HG03342 (cell line): ENCODE measurements around the gene TSPO.

Experiments used
- ATAC-seq: cut with Tn5 transposase; IDR thresholded peaks from one replicate; pipeline ENCODE4 v1.9.1; 2021; ENCODE audit warnings: mild to moderate bottlenecking, moderate library complexity; ENCODE audit not compliant: unreplicated experiment

Gene TSPO

DNA sequence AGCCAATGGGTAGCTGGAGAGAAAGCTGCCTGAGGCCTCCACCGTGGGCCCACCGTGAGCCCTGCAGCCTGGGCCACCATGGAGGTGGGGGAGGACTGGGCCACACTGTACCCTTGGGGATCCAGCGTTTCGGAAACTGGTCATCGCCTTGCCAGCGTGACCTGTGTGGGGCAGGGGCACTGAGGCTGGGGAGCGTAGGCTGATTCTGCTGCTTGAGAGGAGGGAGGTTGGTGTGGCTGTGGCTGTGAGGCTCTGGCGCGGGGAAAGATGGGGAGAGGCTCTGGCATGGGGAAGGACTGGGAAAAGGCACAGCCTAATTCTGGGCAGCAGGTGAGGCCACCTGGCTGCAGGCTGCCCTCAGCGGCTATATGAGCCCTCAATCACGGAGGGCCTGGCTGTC lies 48.2 kb downstream of the TSPO start:
- no peak for ATAC-seq

DNA sequence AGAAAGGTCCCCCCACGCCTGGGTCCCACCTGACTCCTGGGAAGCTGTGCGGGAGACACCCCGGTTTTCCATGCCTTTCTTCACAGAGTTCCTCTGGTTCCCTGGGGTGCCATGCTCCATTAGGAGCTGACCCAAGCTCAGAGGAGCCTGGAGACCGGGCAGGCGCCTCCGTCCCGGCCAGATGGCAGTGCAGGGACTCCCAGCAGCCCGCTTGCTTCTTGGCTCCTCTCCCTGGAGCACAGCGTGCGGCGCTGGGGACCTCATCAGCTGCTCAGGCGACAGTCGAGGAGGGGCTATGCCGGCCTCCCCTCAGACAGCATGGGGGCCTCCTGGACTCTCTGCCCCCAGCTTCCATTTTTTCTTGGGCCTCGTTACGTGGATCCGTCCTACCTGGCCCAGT lies 48.7 kb downstream of the TSPO start:
- ATAC-seq: no peak

DNA sequence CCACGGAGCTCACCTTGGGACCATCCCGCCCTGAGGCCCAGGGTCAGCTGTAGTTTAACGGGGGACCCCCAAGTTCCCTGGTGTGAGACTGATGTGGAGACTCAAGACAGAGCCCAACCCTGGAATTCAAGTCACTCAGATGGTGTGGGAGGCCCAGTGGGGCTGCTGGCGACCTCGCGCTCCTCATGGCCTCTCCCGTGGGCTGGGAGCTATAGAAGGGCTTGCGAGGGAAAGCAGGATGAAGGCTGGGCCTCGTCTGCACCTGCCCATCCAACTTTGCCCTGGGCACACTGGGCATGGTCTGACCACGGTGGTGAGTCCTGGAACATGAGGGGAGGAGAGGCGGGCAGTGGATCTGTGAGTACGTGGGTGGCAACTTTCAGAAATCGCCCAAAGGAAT lies 49.2 kb downstream of the TSPO start:
- ATAC-seq: no peak

DNA sequence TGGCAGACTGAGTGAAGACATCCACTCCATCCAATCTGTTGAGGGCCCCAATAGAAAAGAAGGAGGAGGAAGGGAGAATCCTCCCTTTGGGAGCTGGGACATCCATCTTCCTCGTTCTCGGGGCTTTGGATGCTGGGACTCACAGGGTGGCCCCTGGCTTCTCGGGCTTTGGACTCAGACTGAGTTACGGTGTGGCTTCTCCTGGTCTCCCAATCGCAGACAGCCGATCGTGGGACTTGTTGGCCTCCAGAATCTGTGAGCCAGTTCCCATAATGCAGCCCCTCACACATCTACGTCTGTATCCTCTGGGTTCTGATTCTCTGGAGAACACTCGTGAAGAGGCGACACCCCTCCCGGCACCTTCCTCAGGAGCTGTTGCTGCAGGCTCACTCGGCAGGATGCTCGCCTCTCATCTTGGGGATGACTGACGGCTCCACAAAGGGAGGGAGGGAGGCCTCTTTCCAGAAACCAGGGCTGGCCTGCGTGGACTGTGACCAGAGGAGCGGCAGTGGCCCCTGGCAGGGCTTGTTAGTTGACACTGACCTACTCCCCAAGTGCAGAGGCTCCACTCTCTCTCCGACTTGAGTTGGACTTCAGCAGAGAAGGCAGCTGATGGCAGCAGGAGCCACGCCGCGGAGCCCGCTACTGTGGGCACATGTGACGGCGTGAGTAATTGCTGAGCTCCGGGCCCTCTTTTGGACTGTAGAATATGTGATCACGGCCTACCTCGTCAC lies 50.3 kb downstream of the TSPO start:
- ATAC-seq: no peak

DNA sequence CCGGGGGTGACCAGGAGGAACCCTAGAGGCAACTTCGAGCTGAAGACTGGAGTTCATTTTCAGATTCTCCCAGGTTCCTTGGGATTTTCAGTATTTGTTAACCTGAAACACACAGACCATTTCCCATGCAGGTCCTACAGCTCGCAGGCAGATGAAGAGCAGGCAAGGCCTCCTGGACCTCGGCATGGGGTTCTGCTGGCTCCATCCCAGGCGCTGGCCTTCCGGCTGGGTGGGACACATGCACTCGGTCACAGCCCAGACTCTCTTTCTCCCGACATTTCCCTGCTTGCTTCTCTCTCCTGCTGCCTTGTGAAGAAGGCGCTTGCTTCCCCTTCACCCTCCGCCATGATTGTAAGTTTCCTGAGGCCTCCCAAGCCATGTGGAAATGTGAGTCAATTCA lies 51.0 kb downstream of the TSPO start:
- no peak for ATAC-seq

DNA sequence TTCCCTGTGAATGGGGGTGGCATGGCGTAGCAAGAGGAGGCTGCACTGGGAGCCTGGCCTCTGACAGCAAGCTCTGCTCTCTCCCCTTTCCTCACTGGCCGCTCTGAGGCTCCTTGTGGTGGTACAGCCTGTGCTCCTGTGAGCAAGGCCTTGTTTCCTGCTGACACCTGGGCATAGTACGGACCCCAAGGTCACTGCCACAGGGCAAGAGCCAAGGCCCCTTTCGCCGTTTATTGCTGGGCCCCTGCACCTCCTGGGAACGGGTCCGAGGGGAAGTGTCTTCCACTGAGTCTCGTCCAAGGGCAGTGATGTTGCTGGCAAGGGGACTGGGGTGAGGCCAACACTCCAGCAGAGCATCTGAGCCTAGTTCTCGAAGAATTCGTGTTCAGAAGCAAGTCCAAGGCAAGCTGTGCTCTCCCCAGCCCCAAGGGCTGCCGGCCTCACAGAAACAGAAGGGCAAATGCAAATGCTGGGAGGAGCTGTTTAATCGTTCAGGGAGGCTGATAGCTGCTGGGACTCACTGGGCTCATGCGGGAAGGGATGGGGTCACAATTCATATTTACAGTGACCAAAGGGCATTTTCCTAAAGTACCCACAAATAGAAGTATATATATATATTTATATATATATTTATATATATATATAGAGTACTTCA lies 51.5 kb downstream of the TSPO start:
- ATAC-seq: no peak

DNA sequence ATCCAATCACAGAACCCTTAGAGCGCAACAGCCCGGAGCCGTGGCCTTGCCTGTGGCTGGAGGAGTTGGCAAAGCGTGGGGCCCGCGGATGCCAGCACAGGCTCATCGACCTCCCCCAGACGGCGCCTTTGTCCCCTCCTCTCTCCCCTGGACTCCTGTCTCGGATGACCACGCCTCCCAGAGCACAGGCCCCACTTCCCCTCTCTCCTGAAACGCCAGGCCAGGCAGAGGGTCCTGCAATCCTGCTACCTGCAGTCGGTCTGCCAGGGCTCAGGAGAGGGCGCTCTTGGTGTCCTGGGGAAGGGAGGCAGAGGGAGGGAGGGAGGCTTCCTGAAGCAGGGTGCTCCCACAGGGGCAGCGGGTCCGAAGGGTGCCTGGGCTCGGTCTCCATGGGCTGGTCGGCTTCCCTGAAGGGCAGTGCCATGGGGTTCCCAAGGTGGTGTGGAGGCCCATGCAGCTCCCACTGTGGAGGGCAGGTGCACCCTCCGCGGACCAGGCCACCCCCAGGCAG lies 52.2 kb downstream of the TSPO start:
- ATAC-seq: no peak

DNA sequence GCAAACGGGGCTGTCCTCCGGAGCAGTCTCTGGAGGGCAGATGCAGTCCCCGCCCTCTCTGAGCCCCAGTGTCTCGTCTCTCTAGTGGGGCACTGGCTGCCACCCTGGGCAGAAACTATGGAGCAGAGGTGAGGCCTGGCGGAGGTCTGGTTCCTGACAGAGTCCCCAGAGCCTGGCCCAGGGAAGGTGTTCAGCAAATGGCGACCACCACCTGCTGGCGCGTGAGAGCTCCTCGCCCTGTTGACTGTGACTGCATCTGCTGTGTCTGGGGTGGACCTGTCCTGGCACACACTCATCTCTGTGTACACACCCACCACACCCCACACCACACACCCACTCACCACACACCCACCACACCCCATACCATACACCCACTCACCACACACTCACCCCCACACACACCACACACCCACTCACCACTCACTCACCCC lies 53.9 kb downstream of the TSPO start:
- ATAC-seq: no peak

DNA sequence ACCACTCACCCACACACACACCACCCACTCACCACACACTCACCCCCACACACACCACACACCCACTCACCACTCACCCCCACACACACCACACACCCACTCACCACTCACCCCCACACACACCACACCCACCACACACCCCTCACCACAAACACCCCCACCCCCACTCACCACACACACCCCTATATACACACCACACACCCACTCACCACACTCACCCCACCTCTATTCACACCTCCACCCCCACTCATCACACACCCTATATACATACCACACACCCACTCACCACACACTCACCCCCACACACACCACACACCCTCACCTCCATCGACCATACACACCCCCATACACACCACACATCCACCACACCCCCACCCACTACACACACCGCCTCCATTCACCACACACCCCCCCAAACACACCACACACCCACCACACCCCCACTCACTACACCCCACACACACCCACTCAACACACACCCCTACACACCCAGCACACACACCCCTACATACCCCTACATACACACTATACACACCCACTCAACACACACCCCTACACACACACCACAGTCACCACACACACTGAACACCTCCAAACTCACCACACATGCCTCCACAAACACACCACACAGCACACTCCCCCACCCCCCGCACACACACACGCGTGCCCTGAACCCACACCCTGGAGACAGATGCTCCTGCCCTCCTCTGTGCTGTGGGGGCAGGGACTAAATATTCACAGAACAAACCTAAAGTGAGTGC lies 54.6 kb downstream of the TSPO start:
- no peak for ATAC-seq

DNA sequence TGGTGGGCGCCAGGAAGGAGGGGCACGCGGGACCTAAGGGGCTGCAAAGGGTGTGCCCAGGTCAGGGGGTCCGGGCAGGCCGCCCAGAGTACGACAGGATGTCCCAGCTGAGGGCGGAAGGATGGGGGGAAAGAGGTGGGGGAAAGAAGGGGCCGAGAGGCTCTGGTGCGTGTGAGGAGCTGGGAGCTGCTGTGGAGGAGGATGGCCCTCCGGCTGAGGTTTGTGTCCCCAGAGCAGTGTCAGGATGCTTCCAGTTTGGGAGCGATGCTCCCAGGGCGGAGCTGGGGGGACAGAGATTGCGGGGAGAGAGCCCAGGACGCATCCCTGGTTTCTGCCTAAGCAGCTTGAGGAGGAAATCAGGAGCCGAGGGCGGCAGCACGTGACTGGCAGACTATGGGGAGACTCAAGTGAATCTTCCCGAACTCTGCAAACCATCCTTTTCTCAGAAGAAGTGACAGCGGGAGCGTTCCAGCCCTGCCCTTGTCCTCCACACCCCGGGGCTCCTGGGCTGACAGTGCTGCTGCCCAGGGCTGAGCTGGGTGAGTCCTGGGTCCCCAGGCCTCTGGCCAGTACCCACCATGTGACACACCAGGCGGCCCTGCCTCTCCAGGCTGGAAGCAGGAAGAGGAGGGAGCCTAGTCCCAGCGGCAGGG lies 55.3 kb downstream of the TSPO start:
- no peak for ATAC-seq

DNA sequence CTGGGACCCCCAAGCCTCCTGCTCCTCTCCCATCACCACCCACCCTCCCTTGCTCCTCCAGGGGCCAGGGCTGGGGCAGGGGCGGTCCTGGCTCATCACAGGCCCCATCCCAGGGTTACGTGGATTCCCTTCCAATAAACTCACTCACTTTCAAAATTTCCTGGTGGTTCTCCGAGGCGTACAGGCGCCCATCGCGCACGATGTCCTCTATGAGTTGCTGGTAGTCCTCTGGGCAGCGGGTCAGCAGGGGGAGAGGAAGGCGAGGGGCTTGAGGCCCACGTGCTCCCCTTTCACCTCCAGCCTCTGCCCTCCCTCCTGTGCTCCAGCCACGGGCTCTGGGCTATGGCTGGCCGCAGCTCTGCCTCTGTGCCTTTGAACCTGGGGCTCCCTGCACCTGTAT lies 56.0 kb downstream of the TSPO start:
- no peak for ATAC-seq

DNA sequence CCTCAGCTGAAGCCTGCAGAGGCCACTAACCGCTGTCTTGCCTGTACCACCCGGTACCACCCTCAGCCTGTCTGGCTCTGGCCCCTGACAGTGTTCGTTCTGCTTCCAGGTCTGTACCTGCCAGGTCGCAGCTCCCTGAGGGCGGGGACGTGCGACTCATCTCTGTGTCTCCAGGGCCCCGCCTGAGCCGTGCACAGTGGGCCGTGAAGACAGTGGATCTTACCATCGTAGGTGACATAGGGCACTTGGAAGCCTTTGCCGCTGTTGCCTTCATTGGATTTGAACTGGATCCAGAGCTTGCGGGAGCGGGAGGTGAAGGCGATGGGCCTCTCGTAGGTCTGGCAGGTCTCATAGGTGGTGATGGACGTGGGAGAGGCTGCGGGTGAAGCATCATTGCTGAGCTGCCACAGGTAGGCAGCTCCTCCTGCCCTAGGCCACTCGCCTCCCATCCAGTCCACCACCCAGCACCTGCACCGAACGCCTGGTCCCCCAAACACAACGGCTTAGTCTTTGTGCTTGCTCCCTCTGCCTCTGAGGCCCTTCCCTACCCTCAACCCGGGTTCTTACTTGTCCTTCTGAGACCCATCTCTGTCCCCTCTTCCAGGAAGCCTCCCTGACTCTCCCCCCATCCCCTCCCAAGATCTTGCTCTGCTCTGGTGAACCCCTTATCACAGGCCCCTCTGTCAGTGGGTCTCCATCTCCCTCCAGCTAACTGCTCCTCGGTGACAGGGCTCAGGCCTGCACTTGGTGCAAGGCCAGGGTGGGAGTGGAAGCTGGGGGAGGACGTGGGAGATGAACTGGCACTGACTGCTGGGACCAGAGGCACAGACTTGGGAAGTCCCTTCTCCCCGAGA lies 56.7 kb downstream of the TSPO start:
- ATAC-seq: no peak

DNA sequence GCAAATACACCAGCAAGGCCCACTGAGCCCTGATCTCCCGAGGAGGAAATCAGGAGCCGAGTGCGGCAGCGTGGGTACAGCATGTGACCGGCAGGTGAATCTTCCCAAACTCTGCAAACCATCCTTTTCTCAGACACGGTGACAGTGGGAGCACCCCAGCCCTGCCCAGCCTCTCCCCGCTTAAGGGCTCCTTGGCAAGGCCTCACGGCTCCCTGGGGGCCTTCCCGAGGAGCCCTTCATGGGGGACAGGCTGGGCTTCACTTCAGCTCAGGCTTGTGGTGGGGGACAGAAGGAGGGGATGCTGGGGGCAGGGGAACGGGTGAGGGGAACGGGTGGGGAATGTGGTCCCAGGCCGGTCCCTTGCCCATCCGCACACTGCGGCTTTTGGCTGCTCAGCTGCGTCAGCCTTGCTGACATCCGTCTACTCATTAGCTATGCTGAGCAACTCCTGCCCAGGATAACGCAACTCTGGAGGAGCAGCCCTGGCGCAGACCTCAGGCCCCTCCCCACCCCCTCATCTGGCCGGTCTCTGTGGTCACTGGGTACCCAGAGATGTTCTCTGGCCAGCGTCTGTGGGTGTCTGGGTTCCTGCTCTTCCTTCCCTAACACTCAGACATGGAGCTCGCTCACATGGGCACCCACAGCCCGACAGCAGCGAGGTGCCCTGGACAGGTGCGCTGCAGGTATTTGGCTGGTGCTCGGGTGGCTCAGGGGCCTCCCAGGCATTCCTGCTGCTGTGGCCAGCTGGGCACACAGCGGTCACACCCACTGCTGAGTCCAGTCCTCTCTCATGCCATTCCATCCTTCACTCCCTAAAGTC lies 57.6 kb downstream of the TSPO start:
- ATAC-seq: no peak

DNA sequence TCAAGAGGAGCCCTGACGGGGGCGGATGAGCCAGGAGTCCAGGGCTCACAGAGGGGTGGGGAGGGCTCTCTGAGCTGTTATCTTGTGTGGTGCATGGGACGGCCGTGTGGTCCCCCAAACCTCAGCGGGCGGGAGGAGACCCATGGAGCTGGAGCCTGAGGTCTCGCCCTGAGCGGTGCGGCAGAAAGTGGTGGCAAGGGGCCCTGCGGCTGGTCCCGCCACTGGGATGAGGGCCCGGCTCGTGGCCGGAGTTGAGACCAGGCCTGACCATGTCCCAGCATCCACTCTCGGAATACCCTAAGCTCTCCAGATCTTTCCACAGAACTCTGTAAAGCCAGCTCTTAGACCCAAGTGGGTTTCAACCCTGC lies 58.1 kb downstream of the TSPO start:
- no peak for ATAC-seq

DNA sequence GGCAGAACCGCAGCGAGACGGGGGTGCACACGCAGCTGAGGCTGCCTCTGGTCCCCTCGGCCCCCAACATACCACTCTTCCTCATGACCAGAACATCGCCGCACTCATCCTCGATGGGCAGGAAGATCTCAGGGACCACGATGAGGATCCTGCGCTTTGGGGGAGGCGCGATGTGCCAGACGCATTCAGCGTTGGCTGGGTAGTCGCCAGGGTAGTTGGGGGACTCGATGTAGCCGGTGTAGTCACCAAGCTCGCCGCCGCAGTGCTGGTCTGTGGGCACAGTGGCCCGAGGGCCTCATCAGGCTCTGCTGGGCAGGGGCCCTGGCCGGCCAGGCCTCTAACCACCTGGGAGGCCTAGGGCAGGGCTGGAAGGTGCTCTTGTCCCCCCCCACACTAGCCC lies 58.6 kb downstream of the TSPO start:
- ATAC-seq: no peak

DNA sequence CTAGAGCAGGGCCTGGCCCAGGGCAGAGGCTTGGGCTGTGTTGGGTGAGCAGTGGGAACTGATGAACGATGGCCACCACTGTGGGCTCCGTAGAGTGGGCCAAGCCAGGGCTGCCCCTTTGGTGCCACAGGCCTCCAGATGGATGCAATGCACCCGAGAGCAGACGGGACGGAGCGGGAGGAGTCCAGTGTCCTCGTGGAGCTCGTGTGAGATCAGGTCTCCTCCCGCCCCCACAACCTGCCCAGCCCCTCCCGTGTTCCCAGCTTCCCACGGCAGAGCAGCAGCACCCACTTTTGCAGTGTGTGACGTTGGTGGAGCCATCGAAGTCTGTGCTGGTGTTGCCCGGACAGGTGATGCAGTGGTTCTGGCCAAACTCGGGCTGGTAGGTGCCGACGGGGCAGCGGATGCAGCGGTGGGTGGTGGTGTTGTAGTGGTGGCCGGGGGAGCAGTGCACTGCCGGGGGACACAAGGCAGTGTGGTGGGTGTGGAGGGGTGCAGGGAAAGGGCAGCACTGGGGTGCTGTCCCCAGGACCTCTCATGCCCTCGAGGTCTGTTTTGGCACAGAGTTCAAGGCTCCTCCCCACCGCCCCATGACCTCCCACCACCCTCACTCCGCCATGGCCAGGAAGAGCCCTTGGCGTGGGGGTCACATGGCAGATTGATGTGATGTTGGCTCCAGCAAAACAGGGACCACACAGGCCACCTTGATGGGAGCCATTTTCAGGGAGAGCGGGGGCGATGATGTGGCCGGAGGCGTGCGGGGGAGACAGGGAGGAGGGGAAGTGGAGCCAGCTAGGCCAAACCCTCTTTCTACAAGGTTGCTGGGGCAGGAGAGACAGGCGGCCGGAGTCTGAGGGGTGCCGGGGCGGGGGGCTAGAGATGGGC lies 59.5 kb downstream of the TSPO start:
- ATAC-seq: no peak

DNA sequence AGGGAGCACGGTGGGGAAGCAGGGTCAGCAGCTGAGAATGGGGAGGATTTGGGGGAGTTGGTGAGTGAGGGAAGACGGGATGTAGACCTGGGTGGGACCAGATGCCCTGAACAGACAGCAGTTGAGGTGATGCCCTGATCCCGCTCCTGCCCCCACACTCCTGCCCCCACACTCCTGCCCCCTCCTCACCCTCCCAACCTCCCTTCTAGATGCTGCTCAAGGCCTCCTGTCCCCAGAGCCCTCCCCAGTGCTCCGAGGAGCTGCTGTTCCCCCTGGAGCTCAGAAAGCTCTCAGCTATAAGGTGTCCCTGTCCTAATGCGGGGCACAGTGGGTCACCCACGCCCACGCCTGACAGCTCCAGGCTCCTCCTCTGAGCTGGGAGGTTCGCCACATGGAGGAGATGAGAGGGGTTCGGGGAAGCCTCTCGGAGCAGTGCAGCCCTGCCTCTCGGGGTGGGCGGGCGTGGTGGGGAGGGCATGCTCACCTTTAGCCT lies 60.6 kb downstream of the TSPO start:
- ATAC-seq: no peak

DNA sequence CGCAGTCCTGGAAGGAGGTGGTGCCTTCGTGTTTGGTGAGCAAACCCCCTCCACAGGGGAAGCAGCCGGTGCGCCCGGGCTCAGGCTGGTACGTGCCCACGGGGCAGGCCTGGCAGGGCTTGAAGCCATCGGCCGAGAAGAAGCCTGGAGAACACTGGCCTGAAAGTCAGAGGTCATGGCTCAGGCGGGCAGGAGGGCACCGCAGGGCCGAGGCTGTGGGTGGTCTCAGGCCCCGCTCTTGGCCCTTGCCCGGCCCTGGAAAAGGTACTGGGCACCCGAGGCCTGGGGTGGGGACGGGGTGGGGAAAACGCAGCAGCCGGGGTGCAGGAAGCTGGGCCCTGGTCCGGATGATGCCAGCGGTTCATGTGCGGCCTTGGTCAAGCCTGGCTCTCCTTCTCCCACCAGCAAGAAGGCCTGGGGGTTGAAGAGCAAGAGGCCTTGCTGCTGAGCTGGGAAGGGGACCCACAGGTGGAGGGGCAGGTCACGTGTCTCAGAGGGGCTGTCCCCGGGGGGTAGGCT lies 61.1 kb downstream of the TSPO start:
- ATAC-seq: no peak
